Measurements from ENCODE around the gene KIF3C. TPM values are rescaled to one million over a fixed set of nuclear protein-coding genes. Genes with fewer than 3 reads are reported as not detected.
A peak's percentile ranks its signal among the peaks of the same experiment; 100 is the strongest.

KIF3C gene
- total and polyA plus RNA-seq, 2 of the 8 experiments (the other 6 are each of a cell fraction or from before 2014, with no cell fraction given): 13.4 to 58.1 TPM

GRCh38 chr2:26008851-26009566 lies 26.7 kb upstream of the KIF3C start:
- Histone ChIP-seq H3K4me2 (ENCODE audit: insufficient read depth in 1 of 2, low read depth in 2 of 2, low read length in 2 of 2) (no peak overlapping the region), H3K9me3 (ENCODE audit: insufficient read depth in 2 of 2, low read depth in 1 of 2, low read length in 1 of 2) (no peaks in the 10 kb centered on the region), H3K4ac (replicated peaks; ENCODE audit: insufficient read length, low read depth, low read length) (no peak overlapping the region), H3K27ac (ENCODE audit: low read depth, low read length) (no peak overlapping the region), H3K18ac (ENCODE audit: extremely low read depth, low read length) (no peak overlapping the region), H3K79me1 (ENCODE audit: low read depth, low read length) (no peaks in the 10 kb centered on the region), H4K20me1 (replicated peaks in 1 of 2; ENCODE audit: control insufficient read depth in 1 of 2, insufficient read depth in 2 of 2, low read length in 2 of 2) (no peaks in the 10 kb centered on the region), H2BK15ac (ENCODE audit: low read length) (no peak overlapping the region), H2AFZ (ENCODE audit: low read length) (peak overlapping the region; percentile 25; the same call in 1 of the 2 replicates), H3K23ac (ENCODE audit: insufficient read length) (no peak overlapping the region), H3K27me3 (replicated peaks in 1 of 4; ENCODE audit: control insufficient read depth in 3 of 4, extremely low read depth in 1 of 4, insufficient read depth in 3 of 4, low read length in 3 of 4) (no peaks in the 10 kb centered on the region), H3K79me2 (ENCODE audit: control insufficient read depth in 1 of 2, insufficient read depth in 2 of 2, low read length in 2 of 2) (no peaks in the 10 kb centered on the region), H2BK20ac (ENCODE audit: low read length) (no peak overlapping the region; the same call in 1 of the 2 replicates), H3K23me2 (ENCODE audit: low read depth, low read length) (no peaks in the 10 kb centered on the region; the same call in 1 of the 2 replicates), H3K36me3 (ENCODE audit: control insufficient read depth in 2 of 4, insufficient read depth in 4 of 4, low read length in 3 of 4) (no peaks in the 10 kb centered on the region), H4K8ac (ENCODE audit: extremely low read depth, insufficient read depth, low read length) (no peak overlapping the region), H3K14ac (ENCODE audit: insufficient read length) (no peak overlapping the region), H3K4me1 (replicated peaks in 1 of 4; ENCODE audit: control insufficient read depth in 3 of 4, insufficient read depth in 4 of 4, low read length in 3 of 4) (peaks cover 3 to 8% (median 4%) of the 10 kb centered on the region in 4 experiments; a peak in 4 of 7 replicates), H2BK5ac (ENCODE audit: low read depth, low read length) (no peak overlapping the region; the same call in 1 of the 2 replicates), H2AK5ac (ENCODE audit: low read depth, low read length) (no peak overlapping the region), H2BK120ac (replicated peaks; ENCODE audit: low read depth, low read length) (no peak overlapping the region), H3K9ac (replicated peaks in 1 of 4; ENCODE audit: extremely low read depth in 1 of 4, low read depth in 3 of 4, low read length in 3 of 4) (no peak overlapping the region), H4K5ac (ENCODE audit: insufficient read length, low read depth, low read length) (no peak overlapping the region), H3K56ac (replicated peaks; ENCODE audit: insufficient read length, low read depth, low read length) (no peak overlapping the region), H3K4me3 (ENCODE audit: extremely low read depth in 1 of 4, insufficient read depth in 2 of 4, low read depth in 3 of 4, low read length in 4 of 4) (no peak overlapping the region), H2BK12ac (ENCODE audit: low read depth, low read length) (no peak overlapping the region), H4K91ac (replicated peaks; ENCODE audit: insufficient read length, low read length) (no peak overlapping the region)
- CTCF ChIA-PET (ENCODE audit: partially characterized antibody): interaction anchor here (1.5 to 2.0 kb wide), 3 partner anchors 9 to 22 kb away, joined by 4 to 7 read pairs (median 6); no protein-coding TSS in a partner anchor
- WGBS, 2 experiments (ENCODE audit: extremely low coverage in 1 of 2, insufficient coverage in 1 of 2, insufficient read length in 1 of 2, insufficient replicate concordance in 2 of 2, low coverage in 1 of 2, low lambda C conversion rate in 2 of 2, missing lambda C conversion rate in 1 of 2): 96% methylated on average over 2 of the region's 2 CpGs; no CpG with 5 or more reads in 1 of the 2 experiments
- no peak for FAIRE-seq
- POLR2A ChIA-PET (ENCODE audit: partially characterized antibody): interaction anchor here (3.7 kb wide), 1 partner anchor 25 kb away, joined by 16 read pairs; the partner anchor contains the start of gene RAB10
- no peak for DNase-seq (ENCODE audit: low read depth in 1 of 2, low spot score in 2 of 2)

All from H1 (cell line).